HG03565 (cell line): ENCODE measurements around the gene GPR89A.
"Not testable (repeated sequence)": the region's sequence is repeated elsewhere in the genome, so short reads cannot be mapped to it uniquely, and the experiment has no call there.

Source experiments
- ATAC-seq: cut with Tn5 transposase; IDR thresholded peaks from one replicate; pipeline ENCODE4 v1.9.1; 2021; ENCODE audit warnings: mild to moderate bottlenecking, moderate library complexity; ENCODE audit not compliant: unreplicated experiment

The GPR89A gene

GRCh38 chr1:145607833-145608733, at the start of gene GPR89A:
Gene GPR89A, plus strand, starts transcription at chr1:145607988. Its CDS starts 146 bp downstream, at chr1:145608134.
- ATAC-seq, result peak; percentile 92

GRCh38 chr1:145586820-145587219, 21.0 kb upstream of the GPR89A start:
- not testable (repeated sequence) for ATAC-seq

- not testable (repeated sequence) for ATAC-seq
These were observed 17.0 kb upstream of the GPR89A start for GRCh38 chr1:145590806-145591205.

GRCh38 chr1:145592347-145592746, 15.4 kb upstream of the GPR89A start:
- ATAC-seq, result not testable (repeated sequence)

- ATAC-seq, result not testable (repeated sequence)
These were observed 12.4 kb upstream of the GPR89A start for GRCh38 chr1:145595421-145595820.

GRCh38 chr1:145596236-145596635, 11.6 kb upstream of the GPR89A start:
- not testable (repeated sequence) for ATAC-seq

- not testable (repeated sequence) for ATAC-seq
These were observed 8.4 kb upstream of the GPR89A start for GRCh38 chr1:145599426-145599825.

- no peak for ATAC-seq
These were observed 6.2 kb upstream of the GPR89A start for GRCh38 chr1:145601593-145601992.

- ATAC-seq, result not testable (repeated sequence)
These were observed 948 bp upstream of the GPR89A start for GRCh38 chr1:145606840-145607239.

- not testable (repeated sequence) for ATAC-seq
These were observed 499 bp upstream of the GPR89A start for GRCh38 chr1:145607289-145607688.

- ATAC-seq, result not testable (repeated sequence)
These were observed 3.0 kb downstream of the GPR89A start for GRCh38 chr1:145610744-145611143.

- not testable (repeated sequence) for ATAC-seq
These were observed 12.3 kb downstream of the GPR89A start for GRCh38 chr1:145620073-145620472.

GRCh38 chr1:145622177-145622576, 14.4 kb downstream of the GPR89A start:
- not testable (repeated sequence) for ATAC-seq

GRCh38 chr1:145636237-145636636, 28.4 kb downstream of the GPR89A start:
- not testable (repeated sequence) for ATAC-seq

- not testable (repeated sequence) for ATAC-seq
These were observed 34.1 kb downstream of the GPR89A start for GRCh38 chr1:145641886-145642285.

GRCh38 chr1:145643990-145644389, 36.2 kb downstream of the GPR89A start:
- not testable (repeated sequence) for ATAC-seq

GRCh38 chr1:145656245-145656943, 48.6 kb downstream of the GPR89A start:
- ATAC-seq, result not testable (repeated sequence)

- ATAC-seq, result peak; percentile 60
These were observed 54.7 kb downstream of the GPR89A start for GRCh38 chr1:145662502-145662901.

GRCh38 chr1:145665015-145665414, 57.2 kb downstream of the GPR89A start:
- not testable (repeated sequence) for ATAC-seq

GRCh38 chr1:145670995-145671745, 63.4 kb downstream of the GPR89A start:
- not testable (repeated sequence) for ATAC-seq

GRCh38 chr1:145673217-145673616, 65.4 kb downstream of the GPR89A start:
- ATAC-seq, result not testable (repeated sequence)
